Chondrocyte (in vitro differentiated cells): ENCODE measurements around the gene ADD3. TPM values are rescaled to one million over a fixed set of nuclear protein-coding genes. Genes with fewer than 3 reads are reported as not detected.

ENCODE experiments used
- DNase-seq: peaks from one replicate; pipeline ENCODE4 v3.0.0; 2021; ENCODE audit warnings: mixed read lengths, low spot score
- H3K27ac Mint-ChIP-seq: one replicate; pipeline ENCODE4 v1.8.0; 2021; ENCODE audit warnings: mild to moderate bottlenecking, moderate library complexity, mixed read lengths; ENCODE audit not compliant: unreplicated experiment
- H3K27me3 Mint-ChIP-seq: 2 replicates; pipeline ENCODE4 v1.8.0; 2021; ENCODE audit warnings: low read depth, mixed read lengths
- H3K36me3 Mint-ChIP-seq: 2 replicates; pipeline ENCODE4 v1.8.0; 2021; ENCODE audit warnings: low read depth, mixed read lengths
- H3K4me1 Mint-ChIP-seq: 2 replicates; pipeline ENCODE4 v1.8.0; 2021; ENCODE audit warnings: low read depth, mild to moderate bottlenecking, mixed read lengths
- H3K4me3 Mint-ChIP-seq: one replicate; pipeline ENCODE4 v1.8.0; 2021; ENCODE audit warnings: mild to moderate bottlenecking, moderate library complexity, mixed read lengths; ENCODE audit not compliant: unreplicated experiment
- H3K9me3 Mint-ChIP-seq: 2 replicates; pipeline ENCODE4 v1.8.0; 2021; ENCODE audit warnings: low read depth, mixed read lengths
- total RNA-seq: library from RNA; stranded (reverse); gene quantifications from 3 replicates; pipeline ENCODE4 v1.2.1, GENCODE V29; 2021
- TF ChIP-seq, protein P1 (sequence below): fragments of 200-600 bp; sonication (generic); IDR thresholded peaks from 2 replicates; pipeline ENCODE4 v1.5.0; 2021; ENCODE audit warnings: antibody characterized with exemption, mild to moderate bottlenecking, moderate library complexity

ADD3 gene
- total RNA-seq, 1 donor from 2014 or later: 75.1 TPM

GRCh38 chr10:109961174-109962001 lies 46.4 kb upstream of the ADD3 start:
- H3K4me3 Mint-ChIP-seq: peak overlapping the region; percentile 4
- H3K27me3 Mint-ChIP-seq: no peaks in the 10 kb centered on the region
- TF ChIP-seq, protein P1, sequence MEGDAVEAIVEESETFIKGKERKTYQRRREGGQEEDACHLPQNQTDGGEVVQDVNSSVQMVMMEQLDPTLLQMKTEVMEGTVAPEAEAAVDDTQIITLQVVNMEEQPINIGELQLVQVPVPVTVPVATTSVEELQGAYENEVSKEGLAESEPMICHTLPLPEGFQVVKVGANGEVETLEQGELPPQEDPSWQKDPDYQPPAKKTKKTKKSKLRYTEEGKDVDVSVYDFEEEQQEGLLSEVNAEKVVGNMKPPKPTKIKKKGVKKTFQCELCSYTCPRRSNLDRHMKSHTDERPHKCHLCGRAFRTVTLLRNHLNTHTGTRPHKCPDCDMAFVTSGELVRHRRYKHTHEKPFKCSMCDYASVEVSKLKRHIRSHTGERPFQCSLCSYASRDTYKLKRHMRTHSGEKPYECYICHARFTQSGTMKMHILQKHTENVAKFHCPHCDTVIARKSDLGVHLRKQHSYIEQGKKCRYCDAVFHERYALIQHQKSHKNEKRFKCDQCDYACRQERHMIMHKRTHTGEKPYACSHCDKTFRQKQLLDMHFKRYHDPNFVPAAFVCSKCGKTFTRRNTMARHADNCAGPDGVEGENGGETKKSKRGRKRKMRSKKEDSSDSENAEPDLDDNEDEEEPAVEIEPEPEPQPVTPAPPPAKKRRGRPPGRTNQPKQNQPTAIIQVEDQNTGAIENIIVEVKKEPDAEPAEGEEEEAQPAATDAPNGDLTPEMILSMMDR: no peak
- H3K4me1 Mint-ChIP-seq: peaks cover 66% of the 10 kb centered on the region
- DNase-seq: no peak
- no peaks in the 10 kb centered on the region for H3K36me3 Mint-ChIP-seq
- H3K27ac Mint-ChIP-seq: peak overlapping the region; percentile 62
- no peaks in the 10 kb centered on the region for H3K9me3 Mint-ChIP-seq

- peaks cover 74% of the 10 kb centered on the region for H3K4me1 Mint-ChIP-seq
- no peak for DNase-seq
- H3K36me3 Mint-ChIP-seq: no peaks in the 10 kb centered on the region
- no peak overlapping the region for H3K4me3 Mint-ChIP-seq
- peak overlapping the region; percentile 23 for H3K27ac Mint-ChIP-seq
- no peaks in the 10 kb centered on the region for H3K9me3 Mint-ChIP-seq
- TF ChIP-seq, protein P1: no peak
- H3K27me3 Mint-ChIP-seq: no peaks in the 10 kb centered on the region
Observed at GRCh38 chr10:109962247-109962646, 45.5 kb upstream of the ADD3 start.

DNA sequence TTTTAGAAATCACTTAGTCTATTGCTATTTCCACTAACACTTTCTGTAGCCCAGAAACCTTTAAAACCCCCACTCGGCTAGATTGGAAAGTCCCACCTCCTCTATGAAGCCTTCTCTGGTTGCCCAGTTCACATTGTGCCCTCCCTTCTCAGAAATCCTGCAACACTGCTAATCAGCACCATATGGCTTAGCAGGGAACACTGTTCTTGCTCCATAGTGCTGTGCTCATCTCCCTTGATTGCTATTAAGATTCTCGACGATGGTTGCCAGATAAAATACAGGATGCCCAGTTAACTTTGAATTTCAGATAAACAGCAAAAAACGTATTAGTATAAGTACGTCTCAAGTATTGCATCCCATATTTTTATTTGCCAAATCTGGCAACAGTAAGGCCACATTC lies 44.3 kb upstream of the ADD3 start:
- H3K27ac Mint-ChIP-seq: no peak overlapping the region
- no peak overlapping the region for H3K4me3 Mint-ChIP-seq
- H3K9me3 Mint-ChIP-seq: no peaks in the 10 kb centered on the region
- TF ChIP-seq, protein P1: no peak
- no peaks in the 10 kb centered on the region for H3K27me3 Mint-ChIP-seq
- H3K36me3 Mint-ChIP-seq: no peaks in the 10 kb centered on the region
- DNase-seq: no peak
- peaks cover 81% of the 10 kb centered on the region for H3K4me1 Mint-ChIP-seq

- Mint-ChIP-seq H3K27ac (peak overlapping the region; percentile 15), H3K4me3 (no peak overlapping the region), H3K9me3 (no peaks in the 10 kb centered on the region), H3K27me3 (no peaks in the 10 kb centered on the region), H3K4me1 (peaks cover 86% of the 10 kb centered on the region), H3K36me3 (no peaks in the 10 kb centered on the region)
- DNase-seq: no peak
- TF ChIP-seq, protein P1: no peak
Observed at GRCh38 chr10:109964318-109964717, 43.5 kb upstream of the ADD3 start.

- H3K4me3 Mint-ChIP-seq: peak overlapping the region; percentile 15
- TF ChIP-seq, protein P1: no peak
- no peaks in the 10 kb centered on the region for H3K27me3 Mint-ChIP-seq
- peaks cover 62% of the 10 kb centered on the region for H3K4me1 Mint-ChIP-seq
- H3K36me3 Mint-ChIP-seq: no peaks in the 10 kb centered on the region
- H3K27ac Mint-ChIP-seq: peak overlapping the region; percentile 87
- H3K9me3 Mint-ChIP-seq: no peaks in the 10 kb centered on the region
- no peak for DNase-seq
Observed at GRCh38 chr10:109966961-109967738, 40.6 kb upstream of the ADD3 start.
